Fibroblast of lung (primary cell): ENCODE data around the gene CCDC149.

Experiments
- CTCF ChIP-seq, 2 donors: IDR thresholded peaks in 1 of 2; conservative IDR thresholded peaks in 1 of 2; 1 replicate in 1 of 2; 2 replicates in 1 of 2; pipeline ENCODE4 v1.5.1; 2011 to 2012; ENCODE audit warnings: low read length in 2 of 2, control low read depth in 1 of 2, inconsistent platforms in 1 of 2, low read depth in 1 of 2, mild to moderate bottlenecking in 1 of 2
- EZH2 ChIP-seq: IDR thresholded peaks from 2 replicates; pipeline ENCODE4 v1.5.1; 2012; ENCODE audit warnings: low read length, control low read depth, mild to moderate bottlenecking; ENCODE audit errors: missing control alignments

GRCh38 chr4:24881508-24882196 lies 31.2 kb downstream of the CCDC149 start:
- TF ChIP-seq CTCF (conservative IDR thresholded peaks at IDR 0.05 in 1 of 2, IDR thresholded peaks at IDR 0.05 in 1 of 2; ENCODE audit: low read depth in 1 of 2, low read length in 2 of 2) (no peak), EZH2 (no peak)
